Activated CD4-positive, alpha-beta T cell treated with anti-CD3 and anti-CD28 coated beads, Interleukin-2, Interleukin-4, amounts not matched to agents 100 ng/mL and 50 ng/mL, durations not matched to agents 16 hours and 8 hours (primary cell): ENCODE results near the gene ZDHHC11.
A peak's percentile ranks its signal among the peaks of the same experiment; 100 is the strongest.
"Not testable (repeated sequence)": the region's sequence is repeated elsewhere in the genome, so short reads cannot be mapped to it uniquely, and the experiment has no call there.

Source experiments
- DNase-seq: peaks from one replicate; pipeline ENCODE4 v3.0.0-alpha.2; 2020; ENCODE audit warnings: low spot score

Gene ZDHHC11

DNA sequence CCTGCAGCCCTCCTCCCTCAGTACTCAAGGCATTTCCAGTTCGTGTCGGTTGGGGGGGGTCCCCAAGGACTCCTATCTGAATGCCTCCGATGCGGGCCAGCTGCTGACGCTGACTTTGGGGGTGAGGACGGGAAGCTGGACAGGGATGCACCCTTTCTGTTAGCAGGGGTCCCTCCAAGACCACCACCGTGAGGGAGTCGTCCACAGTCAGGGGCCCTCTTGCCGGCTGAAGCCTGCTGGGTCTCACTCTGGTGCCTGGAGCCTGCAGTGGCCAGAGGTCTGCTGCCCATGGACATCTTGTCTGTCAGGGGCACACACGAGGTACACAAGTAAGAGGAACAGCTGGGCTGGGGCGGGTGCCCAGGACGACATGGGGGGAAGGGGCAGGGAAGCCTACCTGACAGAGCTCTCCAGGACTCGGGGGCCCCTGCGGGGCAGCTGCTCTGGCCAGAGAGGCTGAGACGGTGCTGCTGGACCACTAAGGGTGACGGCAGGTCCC, 9.1 kb upstream of the ZDHHC11 start:
- no peak for DNase-seq

DNA sequence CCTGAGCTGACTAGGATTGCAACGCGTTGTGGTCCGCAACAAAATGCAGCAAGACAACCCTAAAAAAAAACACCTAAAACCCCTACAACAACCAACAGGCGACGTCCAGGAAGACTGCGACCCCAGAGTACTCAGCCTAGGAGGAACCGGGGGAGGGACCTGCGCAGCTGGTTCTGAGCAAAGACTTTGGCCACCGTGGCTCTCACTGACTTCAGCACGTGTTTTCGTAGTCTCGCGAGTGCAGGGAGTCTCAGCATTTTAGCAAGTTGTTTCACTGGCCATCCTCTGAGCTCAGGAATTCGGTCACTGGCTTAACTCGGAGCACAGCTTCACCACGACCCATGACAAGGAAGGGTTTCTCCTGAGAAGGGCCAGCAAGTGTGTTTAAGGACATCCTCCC, 8.6 kb upstream of the ZDHHC11 start:
- DNase-seq = no peak

DNA sequence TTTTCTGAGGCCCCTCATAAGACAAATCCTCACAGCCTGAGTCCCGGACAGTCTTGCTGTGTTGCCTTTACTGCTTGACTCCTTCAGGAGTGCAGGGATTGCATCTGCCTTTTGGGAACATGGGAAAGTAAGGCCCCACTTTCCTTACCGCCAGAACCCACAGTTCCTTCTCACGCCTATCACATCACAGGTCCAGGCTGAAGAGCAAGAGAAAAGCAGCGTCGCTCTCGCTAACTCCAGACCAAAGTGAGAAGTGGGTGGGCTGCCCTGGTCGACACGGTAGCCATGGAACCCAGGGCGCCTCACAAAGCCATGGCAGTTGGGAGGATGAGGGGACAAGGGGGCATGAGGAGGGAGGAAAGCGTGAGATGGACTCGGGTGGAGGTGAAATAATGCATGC, 7.9 kb upstream of the ZDHHC11 start:
- DNase-seq = no peak

DNA sequence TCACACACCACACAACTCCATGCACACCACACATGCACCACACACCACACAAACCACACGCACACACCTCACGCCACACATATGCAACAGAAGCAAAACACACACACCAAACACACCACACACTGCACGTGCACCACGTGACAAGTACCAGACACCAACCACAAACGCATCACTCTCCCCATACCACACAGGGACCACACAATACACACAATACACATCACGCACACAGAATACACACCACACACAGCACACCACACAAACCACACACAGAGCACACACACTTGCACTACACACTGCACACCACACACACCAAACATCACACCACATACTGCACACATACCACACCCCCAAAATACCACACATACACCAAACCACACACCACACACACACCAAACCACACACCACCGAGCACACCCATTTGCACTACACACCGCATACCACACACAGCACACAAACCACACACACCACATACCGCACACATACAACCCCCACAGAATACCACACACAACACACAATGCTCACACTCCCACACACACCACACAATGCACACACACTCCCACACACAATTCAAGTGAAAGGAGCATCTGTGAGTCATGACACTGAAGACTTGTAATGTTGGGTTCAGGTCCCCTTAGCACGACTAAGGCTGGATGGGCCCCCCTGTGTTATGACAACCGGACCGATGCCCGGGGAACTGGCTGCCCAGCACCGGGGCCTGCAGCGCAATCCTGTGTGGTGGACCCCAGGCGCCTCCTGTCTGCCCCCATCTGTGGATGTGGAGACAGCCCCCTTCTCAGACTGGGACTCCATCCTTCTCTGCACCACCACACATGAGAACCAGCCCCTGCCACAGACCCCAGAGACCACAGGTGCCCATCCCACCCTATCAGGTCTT, 6.0 kb upstream of the ZDHHC11 start:
- no peak for DNase-seq

DNA sequence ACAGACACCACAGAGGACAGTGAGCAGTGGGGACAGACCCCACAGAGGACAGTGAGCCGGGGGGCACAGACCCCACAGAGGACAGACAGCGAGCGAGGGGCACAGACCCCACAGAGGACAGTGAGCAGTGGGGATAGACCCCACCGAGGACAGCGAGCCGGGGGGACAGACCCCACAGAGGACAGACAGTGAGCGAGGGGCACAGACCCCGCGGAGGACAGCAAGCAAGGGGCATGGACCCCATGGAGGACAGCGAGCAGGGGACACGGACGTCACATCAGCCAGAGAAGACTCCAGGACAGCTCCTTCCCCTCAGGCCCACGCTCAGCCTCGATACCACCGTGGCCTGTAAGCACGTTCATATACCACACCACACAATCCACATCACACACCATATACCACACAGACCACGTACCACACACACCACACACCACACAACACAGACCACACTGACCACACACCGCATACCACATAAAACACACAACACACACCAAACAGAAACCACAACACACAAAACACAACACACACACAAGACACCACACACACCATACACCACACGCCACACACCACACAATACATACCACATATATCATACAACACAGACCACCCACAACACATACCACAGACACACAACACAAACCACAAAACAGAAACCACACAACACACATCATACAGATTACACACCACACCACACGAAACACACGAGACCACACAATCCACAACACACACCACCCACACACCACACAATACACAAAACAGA, 5.2 kb upstream of the ZDHHC11 start:
- no peak for DNase-seq

DNA sequence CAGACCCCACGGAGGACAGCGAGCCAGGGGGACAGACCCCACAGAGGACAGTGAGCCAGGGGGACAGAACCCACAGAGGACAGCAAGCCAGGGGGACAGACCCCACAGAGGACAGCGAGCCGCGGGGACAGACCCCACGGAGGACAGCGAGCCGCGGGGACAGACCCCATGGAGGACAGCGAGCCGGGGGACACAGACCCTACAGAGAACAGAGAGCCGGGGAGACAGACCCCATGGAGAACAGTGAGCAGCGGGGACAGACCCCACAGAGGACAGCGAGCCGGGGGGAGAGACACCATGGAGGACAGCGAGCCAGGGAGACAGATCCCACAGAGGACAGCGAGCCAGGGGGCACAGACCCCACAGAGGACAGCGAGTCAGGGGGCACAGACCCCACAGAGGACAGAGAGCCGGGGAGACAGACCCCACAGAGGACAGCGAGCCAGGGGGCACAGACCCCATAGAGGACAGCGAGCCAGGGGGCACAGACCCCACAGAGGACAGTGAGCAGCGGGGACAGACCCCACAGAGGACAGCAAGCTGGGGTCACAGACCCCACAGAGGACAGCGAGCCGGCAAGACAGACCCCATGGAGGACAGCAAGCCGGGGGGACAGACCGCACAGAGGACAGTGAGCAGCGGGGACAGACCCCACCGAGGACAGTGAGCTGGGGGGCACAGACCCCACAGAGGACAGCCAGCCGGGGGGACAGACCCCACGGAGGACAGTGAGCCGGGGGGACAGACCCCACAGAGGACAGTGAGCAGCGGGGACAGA, 4.4 kb upstream of the ZDHHC11 start:
- no peak for DNase-seq

DNA sequence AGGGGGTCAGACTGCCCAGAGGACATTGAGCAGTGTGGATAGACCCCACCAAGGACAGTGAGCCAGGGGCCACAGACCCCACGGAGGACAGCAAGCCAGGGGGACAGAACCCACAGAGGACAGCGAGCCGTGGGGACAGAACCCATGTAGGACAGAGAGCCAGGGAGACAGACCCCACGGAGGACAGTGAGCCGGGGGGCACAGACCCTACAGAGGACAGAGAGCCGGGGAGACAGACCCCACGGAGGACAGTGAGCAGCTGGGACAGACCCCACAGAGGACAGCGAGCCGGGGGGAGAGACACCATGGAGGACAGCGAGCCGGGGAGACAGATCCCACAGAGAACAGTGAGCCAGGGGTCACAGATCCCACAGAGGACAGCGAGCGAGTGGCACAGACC, 3.4 kb upstream of the ZDHHC11 start:
- DNase-seq = no peak

DNA sequence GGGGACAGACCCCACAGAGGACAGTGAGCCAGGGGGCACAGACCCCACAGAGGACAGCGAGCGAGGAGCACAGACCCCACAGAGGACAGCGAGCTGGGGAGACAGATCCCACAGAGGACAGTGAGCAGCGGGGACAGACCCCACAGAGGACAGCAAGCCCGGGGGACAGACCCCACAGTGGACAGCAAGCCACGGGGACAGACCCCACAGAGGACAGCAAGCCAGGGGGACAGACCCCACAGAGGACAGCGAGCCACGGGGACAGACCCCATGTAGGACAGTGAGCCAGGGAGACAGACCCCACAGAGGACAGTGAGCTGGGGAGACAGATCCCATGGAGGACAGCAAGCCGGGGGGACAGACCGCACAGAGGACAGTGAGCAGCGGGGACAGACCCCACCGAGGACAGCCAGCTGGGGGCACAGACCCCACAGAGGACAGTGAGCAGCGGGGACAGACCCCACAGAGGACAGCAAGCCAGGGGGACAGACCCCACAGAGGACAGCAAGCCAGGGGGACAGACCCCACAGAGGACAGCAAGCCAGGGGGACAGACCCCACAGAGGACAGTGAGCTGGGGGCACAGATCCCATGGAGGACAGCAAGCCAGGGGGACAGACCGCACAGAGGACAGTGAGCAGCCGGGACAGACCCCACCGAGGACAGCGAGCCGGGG, 2.8 kb upstream of the ZDHHC11 start:
- not testable (repeated sequence) for DNase-seq

DNA sequence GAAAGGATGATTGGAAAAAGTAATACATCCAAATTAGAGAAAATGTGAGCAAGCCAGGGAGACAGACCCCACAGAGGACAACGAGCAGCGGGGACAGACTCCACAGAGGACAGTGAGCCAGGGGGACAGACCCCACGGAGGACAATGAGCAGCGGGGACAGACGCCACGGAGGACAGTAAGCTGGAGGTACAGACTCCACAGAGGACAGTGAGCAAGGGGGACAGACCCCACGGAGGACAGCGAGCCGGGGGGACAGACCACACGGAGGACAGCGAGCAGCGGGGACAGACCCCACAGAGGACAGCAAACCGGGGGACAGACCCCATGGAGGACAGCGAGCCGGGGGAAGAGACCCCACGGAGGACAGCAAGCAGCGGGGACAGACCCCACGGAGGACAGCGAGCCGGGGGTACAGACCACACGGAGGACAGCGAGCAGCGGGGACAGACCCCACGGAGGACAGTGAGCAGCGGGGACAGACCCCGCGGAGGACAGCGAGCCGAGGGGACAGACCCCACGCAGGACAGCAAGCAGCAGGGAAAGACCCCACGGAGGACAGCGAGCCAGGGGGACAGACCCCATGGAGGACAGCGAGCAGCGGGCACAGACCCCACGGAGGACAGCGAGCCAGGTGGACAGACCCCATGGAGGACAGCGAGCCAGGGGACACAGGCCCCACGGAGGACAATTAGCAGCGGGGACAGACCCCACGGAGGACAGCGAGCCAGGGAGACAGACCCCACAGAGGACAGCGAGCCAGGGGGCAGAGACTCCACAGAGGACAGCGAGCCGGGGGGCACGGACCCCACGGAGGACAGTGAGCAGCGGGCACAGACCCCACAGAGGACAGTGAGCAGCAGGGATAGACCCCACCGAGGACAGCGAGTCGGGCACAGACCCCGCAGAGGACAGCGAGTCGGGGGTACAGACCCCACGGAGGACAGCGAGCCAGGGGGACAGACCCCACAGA, 1.9 kb upstream of the ZDHHC11 start:
- DNase-seq = no peak

DNA sequence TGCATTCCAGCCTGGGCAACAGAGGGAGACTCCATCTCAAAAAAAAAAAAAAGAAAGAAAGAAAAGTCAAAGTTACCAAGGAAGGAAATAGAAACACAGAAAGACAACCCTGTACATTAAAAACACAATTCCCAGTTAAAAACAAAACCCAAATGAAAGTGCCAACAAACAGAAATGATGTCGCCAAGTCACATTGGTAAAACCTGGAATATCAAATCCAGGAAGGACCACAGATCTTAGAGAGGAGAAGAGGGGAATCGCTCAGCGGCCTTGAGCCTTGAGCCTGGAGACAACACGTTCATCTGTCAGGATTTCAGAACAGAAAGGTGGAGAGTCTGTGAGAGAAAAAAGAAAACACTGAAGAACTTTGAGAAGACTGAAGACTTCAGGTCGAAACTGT, 1.2 kb upstream of the ZDHHC11 start:
- no peak for DNase-seq

DNA sequence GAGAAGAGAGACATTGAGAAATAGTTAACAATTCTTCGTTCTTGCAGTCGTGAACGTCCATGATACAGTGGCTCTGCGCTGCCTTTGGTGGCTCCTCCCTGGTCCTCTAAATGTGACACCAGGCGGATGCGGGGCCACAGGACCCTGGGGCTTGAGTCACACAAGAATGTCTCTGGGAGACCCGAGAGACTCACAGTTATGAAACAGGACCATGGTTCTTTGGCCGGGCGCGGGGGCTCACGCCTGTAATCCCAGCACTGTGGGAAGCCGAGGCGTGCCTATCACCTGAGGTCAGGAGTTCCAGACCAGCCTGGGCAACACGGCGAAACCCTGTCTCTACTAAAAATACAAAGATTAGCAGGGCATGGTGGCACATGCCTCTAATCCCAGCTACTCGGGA, 767 bp upstream of the ZDHHC11 start:
- no peak for DNase-seq

DNA sequence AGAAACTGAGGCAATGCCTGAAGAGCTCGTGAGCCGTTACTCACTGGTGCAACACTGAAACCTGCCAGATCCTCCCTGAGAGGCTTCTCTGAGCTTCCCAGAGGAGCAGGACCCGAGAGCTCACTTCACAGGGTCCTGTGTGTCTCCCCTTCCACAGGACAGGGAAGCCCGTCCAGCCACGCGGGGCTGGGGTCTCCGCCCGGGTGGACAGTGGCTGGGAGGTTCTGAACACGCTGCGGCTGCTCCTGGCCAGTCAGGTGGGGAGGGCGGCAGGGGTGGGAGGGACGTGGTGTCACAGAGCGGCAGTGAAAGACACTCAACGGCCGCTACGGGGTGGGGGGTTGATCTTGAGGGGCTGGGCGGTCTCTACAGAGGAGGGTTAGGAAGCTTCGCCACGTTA, 290 bp upstream of the ZDHHC11 start:
- DNase-seq = no peak

DNA sequence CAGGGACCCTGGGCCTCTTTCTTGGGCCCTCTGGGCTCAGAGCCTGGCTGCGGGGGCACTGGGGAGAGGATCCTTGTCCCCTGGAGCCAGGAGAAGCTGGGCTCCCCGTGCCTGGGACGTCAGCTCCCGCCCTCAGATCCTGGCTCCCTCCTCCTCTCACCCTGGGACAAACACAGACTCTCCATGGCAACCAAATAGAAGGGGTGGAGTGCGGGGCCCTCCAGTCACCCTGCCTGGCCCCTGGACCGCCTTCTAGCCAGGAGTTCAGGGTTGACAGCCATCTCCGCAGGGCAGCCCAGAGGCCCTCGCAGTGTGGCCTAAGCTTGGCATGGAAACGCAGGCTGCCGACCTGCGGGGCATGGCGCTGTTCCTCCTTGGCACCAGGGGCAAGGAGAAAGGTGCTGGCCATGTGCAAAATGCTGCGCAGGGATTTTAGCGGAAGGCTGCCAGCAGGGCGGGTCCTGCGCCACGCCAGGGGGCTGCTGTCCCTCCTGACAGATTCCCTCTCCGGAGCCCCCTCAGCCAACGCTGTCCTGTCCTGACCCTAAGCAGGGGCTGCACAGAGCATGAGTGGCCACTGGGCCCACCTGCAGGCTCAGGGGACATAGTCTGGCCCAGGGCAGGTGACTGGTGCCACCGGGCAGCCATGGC, 1.0 kb downstream of the ZDHHC11 start:
- DNase-seq = no peak

DNA sequence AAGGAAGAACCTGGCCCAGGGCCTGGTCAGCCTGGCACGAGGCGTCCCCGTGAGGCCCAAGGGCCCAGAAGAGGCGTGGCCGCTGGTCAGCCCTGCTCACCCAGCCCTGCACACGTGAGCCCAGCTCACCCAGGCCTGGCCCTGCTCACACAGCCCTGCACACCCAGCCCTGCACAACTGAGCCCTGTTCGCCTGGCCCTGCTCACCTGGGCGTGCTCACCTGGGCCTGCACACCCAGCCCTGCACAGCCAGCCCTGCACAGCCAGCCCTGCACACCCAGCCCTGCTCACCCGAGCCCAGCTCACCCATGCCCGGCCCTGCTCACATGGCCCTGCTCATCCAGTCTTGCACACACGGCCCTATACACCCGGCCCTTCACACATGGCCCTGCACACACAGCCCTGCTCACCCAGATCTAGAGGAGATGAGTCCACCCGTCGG, 2.1 kb downstream of the ZDHHC11 start:
- DNase-seq = no peak

DNA sequence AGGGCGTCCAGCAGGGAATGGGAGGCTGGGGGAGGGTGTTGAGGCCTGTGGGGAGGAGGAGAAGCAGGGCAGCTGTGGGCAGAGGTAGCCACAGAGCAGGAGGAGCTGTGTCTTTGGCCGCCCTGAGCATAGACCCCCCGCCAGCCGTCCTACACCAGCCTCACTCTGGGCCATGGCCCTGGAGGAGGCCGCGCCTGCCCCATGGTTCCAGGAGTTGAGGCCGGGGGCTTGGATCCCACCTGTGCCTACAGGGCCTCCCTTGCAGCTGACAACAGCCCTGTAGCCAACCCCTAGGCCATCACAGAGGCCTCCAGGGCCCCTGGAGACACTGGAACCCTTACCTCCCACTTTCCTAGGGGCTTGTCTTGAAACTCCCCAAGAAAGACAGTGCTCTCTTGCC, 3.0 kb downstream of the ZDHHC11 start:
- DNase-seq = not testable (repeated sequence)

DNA sequence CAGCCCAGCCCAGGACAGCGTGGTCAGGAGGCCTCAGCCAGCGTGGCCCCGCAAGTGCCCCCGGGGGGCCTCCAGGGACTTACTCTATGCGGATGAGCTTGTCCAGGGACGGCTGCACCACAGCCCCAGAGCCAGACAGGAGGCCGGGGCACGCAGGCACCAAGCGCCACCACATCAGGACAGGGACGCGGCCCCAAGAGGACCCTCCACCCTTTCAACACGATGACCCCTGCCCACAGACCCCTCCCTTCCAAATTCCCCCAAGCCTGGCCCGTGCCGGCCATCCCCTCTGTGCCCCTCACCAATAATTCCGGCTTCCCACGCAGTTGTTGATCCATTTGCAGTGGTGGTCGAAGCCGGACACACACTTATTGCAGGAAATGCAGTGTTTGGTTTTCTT, 3.6 kb downstream of the ZDHHC11 start:
- not testable (repeated sequence) for DNase-seq

DNA sequence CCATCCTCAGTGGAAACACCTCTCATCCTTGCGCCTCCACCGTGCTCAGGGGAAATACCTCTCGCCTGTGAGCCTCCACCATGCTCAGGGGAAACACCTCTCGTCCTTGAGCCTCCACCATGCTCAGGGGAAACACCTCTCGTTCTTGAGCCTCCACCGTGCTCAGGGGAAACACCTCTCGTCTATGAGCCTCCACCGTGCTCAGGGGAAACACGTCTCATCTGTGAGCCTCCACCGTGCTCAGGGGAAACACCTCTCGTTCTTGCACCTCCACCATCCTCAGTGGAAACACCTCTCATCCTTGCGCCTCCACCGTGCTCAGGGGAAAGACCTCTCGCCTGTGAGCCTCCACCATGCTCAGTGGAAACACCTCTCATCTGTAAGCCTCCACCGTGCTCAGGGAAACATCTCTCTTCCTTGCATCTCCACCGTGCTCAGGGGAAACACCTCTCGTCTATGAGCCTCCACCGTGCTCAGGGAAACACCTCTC, 4.1 kb downstream of the ZDHHC11 start:
- peak; percentile 14 for DNase-seq

DNA sequence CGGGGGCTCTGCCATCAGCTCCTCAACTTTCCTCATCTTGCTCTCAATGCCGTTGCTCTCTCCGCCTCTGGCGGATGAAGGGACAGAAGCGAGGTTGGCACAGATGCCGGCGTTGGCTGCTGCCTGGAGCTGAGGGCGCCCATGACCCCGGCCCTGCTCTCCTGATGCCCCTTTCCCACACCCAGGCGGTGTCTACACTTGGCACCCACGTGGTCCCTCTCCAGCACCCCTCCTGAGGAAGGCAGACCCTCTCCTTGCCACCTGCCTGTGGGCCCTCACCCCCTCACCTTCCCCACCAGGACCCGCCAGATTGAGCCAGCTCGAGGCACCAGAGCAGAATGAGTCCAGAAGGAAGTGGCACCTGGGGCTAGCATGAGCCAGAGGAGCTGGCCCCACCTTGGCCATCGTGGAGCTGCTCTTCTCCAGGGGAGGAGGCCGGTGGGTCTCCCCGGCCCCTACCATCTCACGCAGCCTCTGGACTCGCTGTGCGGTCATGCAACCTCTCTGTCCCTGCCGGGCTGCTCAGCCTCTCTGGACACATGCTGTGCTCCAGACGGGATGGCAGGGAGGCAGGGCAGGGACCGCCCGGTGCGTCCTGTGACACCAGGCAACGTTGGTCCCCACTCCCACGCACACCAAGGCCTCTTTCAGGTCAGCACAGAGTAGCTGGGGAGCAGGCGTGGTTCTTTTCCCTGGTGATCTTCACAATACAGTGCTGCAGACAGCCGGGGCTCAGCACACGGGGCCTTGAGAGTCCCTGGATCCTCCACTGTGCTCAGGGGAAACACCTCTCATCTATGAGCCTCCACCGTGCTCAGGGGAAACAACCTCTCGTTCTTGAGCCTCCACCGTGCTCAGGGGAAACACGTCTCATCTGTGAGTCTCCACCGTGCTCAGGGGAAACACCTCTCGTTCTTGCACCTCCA, 4.8 kb downstream of the ZDHHC11 start:
- DNase-seq = not testable (repeated sequence)
